SH-SY5Y (cell line): ENCODE results near the gene BSN.

ENCODE experiments used
- GATA2 ChIP-seq: IDR thresholded peaks from 2 replicates; pipeline ENCODE4 v1.6.1; 2011; ENCODE audit warnings: mild to moderate bottlenecking, low read depth, low read length
- GATA3 ChIP-seq: IDR thresholded peaks from 2 replicates; pipeline ENCODE4 v1.6.1; 2011; ENCODE audit warnings: low read depth, mild to moderate bottlenecking, low read length, moderate library complexity

DNA sequence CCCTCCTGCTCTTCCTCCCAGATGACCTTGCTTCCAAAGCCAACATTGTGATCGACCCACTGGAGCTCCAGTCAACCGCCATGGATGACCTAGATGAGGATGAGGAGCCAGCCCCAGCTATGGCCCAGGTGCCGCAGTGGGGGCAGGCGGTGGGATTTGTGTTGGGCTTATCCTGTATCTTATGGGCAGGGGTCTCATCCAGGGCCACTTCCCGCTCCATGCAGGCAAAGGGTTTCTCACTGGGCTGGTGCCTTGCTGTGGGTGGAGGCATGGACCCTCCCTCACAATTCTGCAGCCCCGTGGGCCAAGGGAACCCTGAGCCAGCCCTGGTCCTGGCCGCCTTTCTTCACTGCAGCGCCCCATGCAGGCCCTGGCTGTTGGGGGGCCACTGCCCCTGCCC is 150.4 kb downstream of the BSN start:
- TF ChIP-seq GATA3 (no peak), GATA2 (no peak)
